Nephron progenitor cell (in vitro differentiated cells): ENCODE results near the gene TECR.
"Not testable (repeated sequence)": the region's sequence is repeated elsewhere in the genome, so short reads cannot be mapped to it uniquely, and the experiment has no call there.

Experiments
- DNase-seq: peaks from one replicate; pipeline ENCODE4 v3.0.0; 2021
- H3K27ac Mint-ChIP-seq: 2 replicates; pipeline ENCODE4 v1.8.0; 2021; ENCODE audit warnings: mild to moderate bottlenecking, moderate library complexity, mixed read lengths
- H3K27me3 Mint-ChIP-seq: 2 replicates; pipeline ENCODE4 v1.8.0; 2021; ENCODE audit warnings: mild to moderate bottlenecking, low read depth, mixed read lengths; ENCODE audit not compliant: poor library complexity
- H3K36me3 Mint-ChIP-seq: 2 replicates; pipeline ENCODE4 v1.8.0; 2021; ENCODE audit warnings: low read depth, mixed read lengths
- H3K4me1 Mint-ChIP-seq: 2 replicates; pipeline ENCODE4 v1.8.0; 2021; ENCODE audit warnings: mixed read lengths
- H3K4me3 Mint-ChIP-seq: 2 replicates; pipeline ENCODE4 v1.8.0; 2021; ENCODE audit warnings: mild to moderate bottlenecking, moderate library complexity, mixed read lengths
- H3K9me3 Mint-ChIP-seq: 2 replicates; pipeline ENCODE4 v1.8.0; 2021; ENCODE audit warnings: mild to moderate bottlenecking, moderate library complexity, mixed read lengths
- TF ChIP-seq, protein P1 (sequence below): fragments of 200-600 bp; sonication (generic); IDR thresholded peaks from 2 replicates; pipeline ENCODE4 v1.5.0; 2021; ENCODE audit warnings: antibody characterized with exemption

Gene TECR

DNA sequence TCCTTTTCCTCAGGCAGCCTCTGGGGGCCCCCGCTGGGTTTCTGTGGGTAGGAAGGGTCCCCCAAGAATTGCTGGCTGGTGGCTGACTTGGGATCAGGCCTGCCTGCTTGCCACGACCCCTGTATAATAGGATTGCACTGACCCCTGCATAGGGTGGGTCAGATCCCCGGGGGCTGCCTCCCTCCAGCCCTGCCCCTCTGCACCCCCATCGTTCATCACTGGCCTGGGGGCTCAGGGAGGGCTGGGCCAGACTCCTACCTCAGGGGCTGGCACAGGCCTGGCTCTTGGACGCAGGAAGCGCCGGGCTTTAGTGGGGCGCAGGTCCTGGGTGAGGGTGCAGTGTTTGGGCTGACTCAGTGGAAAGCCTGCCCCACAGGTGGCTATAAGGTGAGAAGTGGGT is 31.9 kb downstream of the TECR start:
- H3K4me3 Mint-ChIP-seq, result no peak overlapping the region
- H3K27me3 Mint-ChIP-seq, result no peaks in the 10 kb centered on the region
- H3K9me3 Mint-ChIP-seq, result no peaks in the 10 kb centered on the region
- no peak overlapping the region for H3K27ac Mint-ChIP-seq
- peaks cover 38% of the 10 kb centered on the region for H3K4me1 Mint-ChIP-seq
- no peak for DNase-seq
- TF ChIP-seq, protein P1, sequence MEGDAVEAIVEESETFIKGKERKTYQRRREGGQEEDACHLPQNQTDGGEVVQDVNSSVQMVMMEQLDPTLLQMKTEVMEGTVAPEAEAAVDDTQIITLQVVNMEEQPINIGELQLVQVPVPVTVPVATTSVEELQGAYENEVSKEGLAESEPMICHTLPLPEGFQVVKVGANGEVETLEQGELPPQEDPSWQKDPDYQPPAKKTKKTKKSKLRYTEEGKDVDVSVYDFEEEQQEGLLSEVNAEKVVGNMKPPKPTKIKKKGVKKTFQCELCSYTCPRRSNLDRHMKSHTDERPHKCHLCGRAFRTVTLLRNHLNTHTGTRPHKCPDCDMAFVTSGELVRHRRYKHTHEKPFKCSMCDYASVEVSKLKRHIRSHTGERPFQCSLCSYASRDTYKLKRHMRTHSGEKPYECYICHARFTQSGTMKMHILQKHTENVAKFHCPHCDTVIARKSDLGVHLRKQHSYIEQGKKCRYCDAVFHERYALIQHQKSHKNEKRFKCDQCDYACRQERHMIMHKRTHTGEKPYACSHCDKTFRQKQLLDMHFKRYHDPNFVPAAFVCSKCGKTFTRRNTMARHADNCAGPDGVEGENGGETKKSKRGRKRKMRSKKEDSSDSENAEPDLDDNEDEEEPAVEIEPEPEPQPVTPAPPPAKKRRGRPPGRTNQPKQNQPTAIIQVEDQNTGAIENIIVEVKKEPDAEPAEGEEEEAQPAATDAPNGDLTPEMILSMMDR, result no peak
- peaks cover 4% of the 10 kb centered on the region for H3K36me3 Mint-ChIP-seq

DNA sequence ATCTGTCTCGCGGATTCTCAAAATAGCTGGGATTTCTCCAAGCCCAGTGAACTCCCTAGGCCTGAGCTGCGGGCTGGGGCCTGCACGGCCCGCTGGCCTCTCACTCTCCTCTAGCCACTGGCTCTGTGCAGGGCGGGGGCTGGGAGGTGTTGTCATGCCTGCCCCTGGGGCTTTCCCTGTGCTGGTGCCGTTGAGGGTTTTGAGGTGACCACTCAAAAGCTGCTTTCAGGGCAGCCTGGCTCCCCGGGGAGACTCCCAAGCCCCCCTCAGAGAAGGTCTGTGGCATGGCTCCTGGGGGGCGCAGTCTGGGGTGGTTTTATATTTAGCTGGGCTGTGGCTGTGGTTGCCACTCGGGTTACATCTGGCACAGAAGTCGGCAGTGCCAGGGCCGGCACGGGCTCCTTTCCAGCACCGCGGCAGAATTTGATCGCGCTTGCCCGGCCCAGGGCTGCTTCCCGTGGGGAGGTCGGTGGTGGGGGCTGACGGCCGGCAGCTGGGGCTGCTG is 32.5 kb downstream of the TECR start:
- Mint-ChIP-seq H3K27ac (peak overlapping the region; percentile 98), H3K4me1 (peaks cover 31% of the 10 kb centered on the region), H3K36me3 (peaks cover 4% of the 10 kb centered on the region), H3K4me3 (no peak overlapping the region), H3K9me3 (no peaks in the 10 kb centered on the region), H3K27me3 (no peaks in the 10 kb centered on the region)
- TF ChIP-seq, protein P1, result no peak
- no peak for DNase-seq

DNA sequence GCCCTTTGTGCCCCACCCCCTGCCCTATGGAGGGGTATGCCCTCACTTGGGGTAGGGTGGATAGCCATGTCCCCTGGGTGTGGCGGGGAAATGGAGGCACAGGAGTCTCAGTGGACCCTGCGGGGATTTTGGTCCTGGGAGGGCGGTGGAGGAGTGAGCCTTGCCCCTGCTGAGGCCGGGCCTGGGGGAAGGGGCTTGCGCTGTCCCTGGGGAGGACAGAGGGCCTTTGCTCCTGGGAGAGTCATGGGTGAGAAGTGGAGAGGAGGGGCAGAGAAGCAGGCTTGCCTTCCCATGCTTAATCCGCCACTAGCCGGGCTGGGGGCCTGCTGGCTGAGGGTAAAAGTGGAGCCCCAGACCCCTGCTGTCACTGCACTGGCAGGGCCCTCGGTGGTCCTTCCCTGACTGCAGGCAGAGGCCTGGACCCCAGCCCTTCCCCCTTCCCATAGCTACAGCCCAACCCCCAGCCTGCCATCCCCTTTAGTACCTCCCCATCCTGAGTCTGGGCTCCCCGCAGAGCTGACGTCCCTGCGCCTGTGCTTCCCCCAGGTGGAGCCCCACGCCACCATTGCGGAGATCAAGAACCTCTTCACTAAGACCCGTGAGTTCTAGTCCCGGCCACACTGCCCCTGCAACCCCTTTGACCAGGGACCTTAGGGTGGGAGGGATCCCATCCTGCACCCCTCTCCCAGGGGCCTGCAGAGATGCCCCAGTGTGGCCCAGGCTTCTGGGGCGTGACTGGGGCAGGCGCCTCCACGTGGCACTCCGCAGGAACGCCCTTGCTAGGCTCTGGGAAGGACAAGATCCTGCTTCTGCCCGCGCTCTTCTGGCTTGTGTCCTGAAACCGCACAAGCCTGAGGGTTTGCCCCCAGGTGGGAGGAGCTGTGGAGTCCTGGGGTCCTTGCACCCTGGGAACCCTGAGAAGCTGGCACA is 33.5 kb downstream of the TECR start:
- TF ChIP-seq, protein P1, result no peak
- Mint-ChIP-seq H3K9me3 (no peaks in the 10 kb centered on the region), H3K27ac (no peak overlapping the region), H3K27me3 (no peaks in the 10 kb centered on the region), H3K4me3 (no peak overlapping the region), H3K36me3 (peaks cover 4% of the 10 kb centered on the region), H3K4me1 (peaks cover 31% of the 10 kb centered on the region)
- DNase-seq, result no peak

DNA sequence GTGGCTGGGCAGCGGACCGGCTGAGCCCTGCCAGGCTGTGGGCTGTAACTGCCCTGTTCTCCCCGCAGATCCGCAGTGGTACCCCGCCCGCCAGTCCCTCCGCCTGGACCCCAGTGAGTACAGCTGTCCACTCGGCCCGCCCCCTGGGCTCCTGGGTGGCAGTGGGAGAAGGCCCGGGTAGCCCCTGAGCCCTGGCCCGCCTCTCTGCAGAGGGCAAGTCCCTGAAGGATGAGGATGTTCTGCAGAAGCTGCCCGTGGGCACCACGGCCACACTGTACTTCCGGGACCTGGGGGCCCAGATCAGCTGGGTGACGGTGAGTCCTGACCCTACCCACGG is 34.2 kb downstream of the TECR start:
- no peaks in the 10 kb centered on the region for H3K27me3 Mint-ChIP-seq
- TF ChIP-seq, protein P1, result no peak
- DNase-seq, result no peak
- H3K36me3 Mint-ChIP-seq, result peaks cover 8% of the 10 kb centered on the region
- H3K27ac Mint-ChIP-seq, result no peak overlapping the region
- no peaks in the 10 kb centered on the region for H3K9me3 Mint-ChIP-seq
- H3K4me1 Mint-ChIP-seq, result peaks cover 25% of the 10 kb centered on the region
- H3K4me3 Mint-ChIP-seq, result no peak overlapping the region

DNA sequence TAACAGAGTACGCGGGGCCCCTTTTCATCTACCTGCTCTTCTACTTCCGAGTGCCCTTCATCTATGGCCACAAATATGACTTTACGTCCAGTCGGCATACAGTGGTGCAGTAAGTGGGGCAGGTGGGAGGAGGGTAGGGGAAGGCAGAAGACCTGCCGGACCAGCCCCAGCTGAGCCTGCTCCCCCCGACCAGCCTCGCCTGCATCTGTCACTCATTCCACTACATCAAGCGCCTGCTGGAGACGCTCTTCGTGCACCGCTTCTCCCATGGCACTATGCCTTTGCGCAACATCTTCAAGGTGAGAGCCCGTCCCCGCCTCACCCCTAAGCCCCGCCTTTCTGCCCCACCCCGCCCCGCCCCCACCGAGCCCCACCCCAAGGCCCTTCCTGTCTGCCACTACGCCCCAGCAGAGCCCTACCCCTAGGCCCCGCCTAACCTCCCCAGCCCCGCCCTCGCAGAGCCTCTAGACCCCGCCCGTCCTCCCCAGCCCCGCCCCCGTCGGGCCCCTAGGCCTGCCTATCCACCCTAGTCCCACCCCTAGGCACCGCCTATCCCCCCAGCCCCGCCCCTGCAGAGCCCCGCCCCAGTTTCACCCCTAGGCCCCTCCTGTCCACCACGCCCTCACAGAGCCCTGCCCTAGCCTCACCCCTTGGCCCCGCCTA is 34.7 kb downstream of the TECR start:
- peak; percentile 48 for DNase-seq
- Mint-ChIP-seq H3K4me3 (no peak overlapping the region), H3K4me1 (peaks cover 20% of the 10 kb centered on the region), H3K27ac (no peak overlapping the region), H3K9me3 (no peaks in the 10 kb centered on the region), H3K36me3 (peaks cover 9% of the 10 kb centered on the region), H3K27me3 (no peaks in the 10 kb centered on the region)
- TF ChIP-seq, protein P1, result no peak

DNA sequence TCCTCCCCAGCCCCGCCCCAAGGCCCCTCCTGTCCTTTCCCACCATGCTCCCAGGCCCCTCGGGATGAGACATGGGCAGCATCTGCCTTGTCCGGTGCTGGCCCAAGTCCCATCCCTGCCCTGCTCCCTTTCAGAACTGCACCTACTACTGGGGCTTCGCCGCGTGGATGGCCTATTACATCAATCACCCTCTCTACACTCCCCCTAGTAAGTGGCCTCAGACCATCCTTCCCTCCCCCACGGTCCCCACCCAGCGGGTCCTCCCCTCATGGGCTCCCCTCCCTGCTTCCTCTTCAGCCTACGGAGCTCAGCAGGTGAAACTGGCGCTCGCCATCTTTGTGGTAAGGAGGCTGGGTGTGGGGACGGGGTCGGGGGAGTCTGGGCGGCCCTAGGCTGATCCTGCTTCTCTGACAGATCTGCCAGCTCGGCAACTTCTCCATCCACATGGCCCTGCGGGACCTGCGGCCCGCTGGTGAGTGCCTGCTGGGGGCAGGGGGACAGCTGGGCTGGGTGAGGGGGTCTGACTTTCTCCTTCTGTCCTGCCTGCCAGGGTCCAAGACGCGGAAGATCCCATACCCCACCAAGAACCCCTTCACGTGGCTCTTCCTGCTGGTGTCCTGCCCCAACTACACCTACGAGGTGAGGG is 35.4 kb downstream of the TECR start:
- peaks cover 20% of the 10 kb centered on the region for H3K4me1 Mint-ChIP-seq
- H3K27me3 Mint-ChIP-seq, H3K27ac Mint-ChIP-seq, DNase-seq, H3K4me3 Mint-ChIP-seq, H3K36me3 Mint-ChIP-seq, H3K9me3 Mint-ChIP-seq: not testable (repeated sequence)
